ENCODE measurements around the gene EFCAB6.

Gene EFCAB6

GRCh38 chr22:43821606-43822425 is 9.7 kb upstream of the EFCAB6 start:
- TF ChIP-seq ZBTB7A (IDR thresholded peaks at IDR 0.05; ENCODE audit: low read depth) (no peak), TCF12 (IDR thresholded peaks at IDR 0.05; ENCODE audit: low read depth) (no peak), NFIC (IDR thresholded peaks at IDR 0.05) (no peak), FOXM1 (IDR thresholded peaks at IDR 0.05; ENCODE audit: borderline replicate concordance, low read depth) (no peak), REST (IDR thresholded peaks at IDR 0.05; ENCODE audit: low read depth) (no peak), RAD21 (IDR thresholded peaks at IDR 0.05; ENCODE audit: low read depth) (no peak), CEBPB (IDR thresholded peaks at IDR 0.05) (no peak), EP300 (IDR thresholded peaks at IDR 0.05; ENCODE audit: borderline replicate concordance) (no peak), YY1 (IDR thresholded peaks at IDR 0.05; ENCODE audit: low read depth) (no peak), TAF1 (IDR thresholded peaks at IDR 0.05; ENCODE audit: low read depth) (no peak), TEAD4 (IDR thresholded peaks at IDR 0.05) (no peak), USF1 (IDR thresholded peaks at IDR 0.05) (no peak), CREB1 (IDR thresholded peaks at IDR 0.05; ENCODE audit: low read depth) (no peak), EGR1 (IDR thresholded peaks at IDR 0.05) (no peak)
- TF ChIP-seq, protein P1, sequence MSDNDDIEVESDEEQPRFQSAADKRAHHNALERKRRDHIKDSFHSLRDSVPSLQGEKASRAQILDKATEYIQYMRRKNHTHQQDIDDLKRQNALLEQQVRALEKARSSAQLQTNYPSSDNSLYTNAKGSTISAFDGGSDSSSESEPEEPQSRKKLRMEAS (IDR thresholded peaks at IDR 0.05): no peak

DNA sequence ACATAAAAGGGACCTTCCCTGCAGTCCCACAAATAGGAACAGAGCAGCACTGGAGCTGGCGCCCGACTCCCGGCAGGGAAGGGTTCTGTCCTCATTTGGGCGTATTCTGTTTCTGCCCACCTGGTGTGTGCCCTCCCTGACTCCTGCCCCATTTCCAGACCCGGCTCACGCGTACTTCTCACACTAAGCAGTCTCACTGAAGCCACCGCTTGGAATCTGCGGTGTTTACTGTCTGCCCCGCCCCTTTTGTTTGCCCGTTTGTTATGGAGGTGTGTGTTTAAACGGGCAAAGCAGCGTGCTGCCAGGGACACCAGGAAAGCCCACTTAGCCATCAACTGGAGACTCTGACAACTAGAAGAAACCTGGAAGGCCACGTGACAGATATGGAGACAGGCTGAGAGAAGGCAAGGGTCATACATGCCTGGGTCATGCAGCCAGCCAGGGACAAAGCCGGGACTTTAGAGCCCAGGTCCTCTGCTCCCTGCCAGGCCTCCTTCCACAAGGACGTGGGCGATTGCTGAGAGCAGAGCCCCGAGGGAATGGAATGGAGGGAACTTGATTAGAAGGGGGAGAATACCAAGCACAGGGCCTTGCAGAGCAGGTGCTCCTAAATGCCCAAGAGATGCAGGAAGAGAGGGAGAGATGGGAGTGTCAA is 8.7 kb upstream of the EFCAB6 start:
- no peak for TF ChIP-seq TAF1 (IDR thresholded peaks at IDR 0.05; ENCODE audit: low read depth)
- no peak for TF ChIP-seq EP300 (IDR thresholded peaks at IDR 0.05; ENCODE audit: borderline replicate concordance)
- TF ChIP-seq TCF12 (IDR thresholded peaks at IDR 0.05; ENCODE audit: low read depth): no peak
- TF ChIP-seq EGR1 (IDR thresholded peaks at IDR 0.05): no peak
- TF ChIP-seq CREB1 (IDR thresholded peaks at IDR 0.05; ENCODE audit: low read depth): no peak
- TF ChIP-seq FOXM1 (IDR thresholded peaks at IDR 0.05; ENCODE audit: borderline replicate concordance, low read depth): no peak
- TF ChIP-seq, protein P1 (IDR thresholded peaks at IDR 0.05): no peak
- no peak for TF ChIP-seq YY1 (IDR thresholded peaks at IDR 0.05; ENCODE audit: low read depth)
- TF ChIP-seq RAD21 (IDR thresholded peaks at IDR 0.05; ENCODE audit: low read depth): no peak
- TF ChIP-seq REST (IDR thresholded peaks at IDR 0.05; ENCODE audit: low read depth): no peak
- TF ChIP-seq CEBPB (IDR thresholded peaks at IDR 0.05): no peak
- no peak for TF ChIP-seq ZBTB7A (IDR thresholded peaks at IDR 0.05; ENCODE audit: low read depth)
- TF ChIP-seq USF1 (IDR thresholded peaks at IDR 0.05): no peak
- no peak for TF ChIP-seq NFIC (IDR thresholded peaks at IDR 0.05)
- TF ChIP-seq TEAD4 (IDR thresholded peaks at IDR 0.05): no peak

DNA sequence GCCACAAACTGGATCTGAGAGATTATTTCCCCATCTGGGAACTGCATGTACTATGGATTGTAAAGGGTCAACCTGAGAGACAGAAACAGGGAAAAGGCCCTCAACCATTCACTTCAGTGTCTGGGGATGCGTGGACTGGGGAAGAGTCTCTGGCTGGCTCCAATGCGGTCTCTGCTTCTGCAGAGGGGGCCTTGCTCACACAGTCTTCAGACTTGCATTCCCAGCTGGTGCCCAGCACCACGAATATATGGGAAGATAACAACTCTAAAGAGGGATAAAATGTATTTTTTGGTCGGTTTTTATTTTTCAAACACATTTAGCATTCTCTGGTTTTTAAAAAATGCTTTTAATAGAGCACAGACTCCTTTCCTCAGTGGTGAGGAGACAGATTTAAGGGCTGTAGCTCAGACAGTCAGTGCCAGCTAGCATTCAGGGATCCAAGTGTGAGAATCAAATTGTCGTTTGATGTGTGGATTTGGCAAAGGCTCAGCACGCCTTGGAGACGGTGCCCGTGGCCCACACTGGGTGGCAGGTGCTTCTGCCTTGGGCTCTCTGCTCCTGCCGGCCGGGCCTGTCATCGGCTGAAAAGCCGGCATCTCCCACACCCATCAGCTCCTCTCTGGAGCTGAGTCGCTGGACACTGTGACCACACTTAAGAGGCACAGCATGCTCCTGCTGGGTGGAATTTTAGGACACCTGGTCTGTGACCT is 8.0 kb upstream of the EFCAB6 start:
- no peak for TF ChIP-seq TCF12 (IDR thresholded peaks at IDR 0.05; ENCODE audit: low read depth)
- no peak for TF ChIP-seq EP300 (IDR thresholded peaks at IDR 0.05; ENCODE audit: borderline replicate concordance)
- no peak for TF ChIP-seq EGR1 (IDR thresholded peaks at IDR 0.05)
- no peak for TF ChIP-seq TEAD4 (IDR thresholded peaks at IDR 0.05)
- TF ChIP-seq USF1 (IDR thresholded peaks at IDR 0.05): no peak
- no peak for TF ChIP-seq CEBPB (IDR thresholded peaks at IDR 0.05)
- TF ChIP-seq REST (IDR thresholded peaks at IDR 0.05; ENCODE audit: low read depth): no peak
- TF ChIP-seq, protein P1 (IDR thresholded peaks at IDR 0.05): no peak
- no peak for TF ChIP-seq CREB1 (IDR thresholded peaks at IDR 0.05; ENCODE audit: low read depth)
- TF ChIP-seq TAF1 (IDR thresholded peaks at IDR 0.05; ENCODE audit: low read depth): no peak
- no peak for TF ChIP-seq RAD21 (IDR thresholded peaks at IDR 0.05; ENCODE audit: low read depth)
- no peak for TF ChIP-seq YY1 (IDR thresholded peaks at IDR 0.05; ENCODE audit: low read depth)
- no peak for TF ChIP-seq NFIC (IDR thresholded peaks at IDR 0.05)
- TF ChIP-seq FOXM1 (IDR thresholded peaks at IDR 0.05; ENCODE audit: borderline replicate concordance, low read depth): no peak
- TF ChIP-seq ZBTB7A (IDR thresholded peaks at IDR 0.05; ENCODE audit: low read depth): no peak

Data from Ishikawa (cell line).